ENCODE data around the gene ASCC1. TPM values are rescaled to one million over a fixed set of nuclear protein-coding genes. Genes with fewer than 3 reads are reported as not detected.

Gene ASCC1
- total RNA-seq, 1 experiment from 2014 or later = 40.2 TPM

- DNase-seq (ENCODE audit: low spot score) = no peak
- Histone ChIP-seq H3K27ac (ENCODE audit: low read depth, low read length, poor library complexity, severe bottlenecking) (no peak overlapping the region), H3K9me3 (ENCODE audit: low read depth, low read length, poor library complexity, severe bottlenecking) (no peaks in the 10 kb centered on the region), H3K4me3 (ENCODE audit: low read depth, low read length, poor library complexity, severe bottlenecking) (no peak overlapping the region), H3K36me3 (ENCODE audit: insufficient read depth, low read length, poor library complexity, severe bottlenecking) (no peaks in the 10 kb centered on the region), H3K4me1 (ENCODE audit: insufficient read depth, low read length, poor library complexity, severe bottlenecking) (peaks cover 12% of the 10 kb centered on the region), H3K27me3 (replicated peaks; ENCODE audit: insufficient read depth, low read depth, low read length, poor library complexity) (no peaks in the 10 kb centered on the region)
- intact Hi-C loops (cut with micrococcal nuclease; ENCODE audit: unreplicated experiment) = no loop called here
- TF ChIP-seq EZH2 (IDR thresholded peaks at IDR 0.05; ENCODE audit: borderline replicate concordance, low read depth, low read length, poor library complexity, severe bottlenecking) = no peak
- no peak for TF ChIP-seq CTCF (conservative IDR thresholded peaks at IDR 0.05; ENCODE audit: low read depth, low read length)
- ChIA-PET CTCF (no interaction called here), POLR2A (ENCODE audit: low non-redundant PET) (no interaction called here)
- no TSS peak for BruUV-seq (replicated peaks)
Observed at GRCh38 chr10:72098301-72098835, 117.7 kb downstream of the ASCC1 start.

GRCh38 chr10:72097448-72098300 is 118.4 kb downstream of the ASCC1 start:
- Histone ChIP-seq H3K4me3 (ENCODE audit: low read depth, low read length, poor library complexity, severe bottlenecking) (no peak overlapping the region), H3K4me1 (ENCODE audit: insufficient read depth, low read length, poor library complexity, severe bottlenecking) (peaks cover 12% of the 10 kb centered on the region), H3K9me3 (ENCODE audit: low read depth, low read length, poor library complexity, severe bottlenecking) (no peaks in the 10 kb centered on the region), H3K36me3 (ENCODE audit: insufficient read depth, low read length, poor library complexity, severe bottlenecking) (no peaks in the 10 kb centered on the region), H3K27me3 (replicated peaks; ENCODE audit: insufficient read depth, low read depth, low read length, poor library complexity) (no peaks in the 10 kb centered on the region), H3K27ac (ENCODE audit: low read depth, low read length, poor library complexity, severe bottlenecking) (no peak overlapping the region)
- DNase-seq (ENCODE audit: low spot score) = no peak
- intact Hi-C loops (cut with micrococcal nuclease; ENCODE audit: unreplicated experiment) = no loop called here
- BruUV-seq (replicated peaks) = no TSS peak
- TF ChIP-seq CTCF (conservative IDR thresholded peaks at IDR 0.05; ENCODE audit: low read depth, low read length) (no peak), EZH2 (IDR thresholded peaks at IDR 0.05; ENCODE audit: borderline replicate concordance, low read depth, low read length, poor library complexity, severe bottlenecking) (no peak)
- ChIA-PET POLR2A (ENCODE audit: low non-redundant PET) (no interaction called here), CTCF (no interaction called here)

GRCh38 chr10:72096115-72097000 is 119.7 kb downstream of the ASCC1 start:
- intact Hi-C loops (cut with micrococcal nuclease; ENCODE audit: unreplicated experiment) = no loop called here
- ChIA-PET POLR2A (ENCODE audit: low non-redundant PET) (no interaction called here), CTCF (no interaction called here)
- Histone ChIP-seq H3K4me1 (ENCODE audit: insufficient read depth, low read length, poor library complexity, severe bottlenecking) (peaks cover 12% of the 10 kb centered on the region), H3K27ac (ENCODE audit: low read depth, low read length, poor library complexity, severe bottlenecking) (no peak overlapping the region), H3K27me3 (replicated peaks; ENCODE audit: insufficient read depth, low read depth, low read length, poor library complexity) (no peaks in the 10 kb centered on the region), H3K4me3 (ENCODE audit: low read depth, low read length, poor library complexity, severe bottlenecking) (no peak overlapping the region), H3K36me3 (ENCODE audit: insufficient read depth, low read length, poor library complexity, severe bottlenecking) (no peaks in the 10 kb centered on the region), H3K9me3 (ENCODE audit: low read depth, low read length, poor library complexity, severe bottlenecking) (no peaks in the 10 kb centered on the region)
- TSS peak; percentile 32 for BruUV-seq (replicated peaks)
- no peak for DNase-seq (ENCODE audit: low spot score)
- TF ChIP-seq EZH2 (IDR thresholded peaks at IDR 0.05; ENCODE audit: borderline replicate concordance, low read depth, low read length, poor library complexity, severe bottlenecking) = no peak
- TF ChIP-seq CTCF (conservative IDR thresholded peaks at IDR 0.05; ENCODE audit: low read depth, low read length) = no peak
